Stomach (tissue), 9 donors: ENCODE measurements around the gene KCNK18. TPM values are rescaled to one million over a fixed set of nuclear protein-coding genes. Genes with fewer than 3 reads are reported as not detected.
"Not testable (repeated sequence)": the region's sequence is repeated elsewhere in the genome, so short reads cannot be mapped to it uniquely, and the experiment has no call there.

Experiments
- DNase-seq, 2 donors: peaks; one replicate each; pipeline versions ENCODE4 v3.0.0 to v3.0.0-alpha.2; 2013 to 2019
- H3K27ac ChIP-seq, 5 donors: fragments of 200-600 bp in 4 of 5; sonication (generic) in 4 of 5; one replicate each; pipeline ENCODE4 v1.5.1; 2013 to 2019; ENCODE audit warnings: mild to moderate bottlenecking in 1 of 5, moderate library complexity in 1 of 5
- H3K27me3 ChIP-seq, 3 donors: fragments of 200-600 bp; sonication (generic); one replicate each; pipeline ENCODE4 v1.5.1; 2017 to 2019; ENCODE audit warnings: mixed run types in 1 of 3
- H3K36me3 ChIP-seq, 4 donors: fragments of 200-600 bp; sonication (generic); 1 replicate in 3 of 4; 2 replicates in 1 of 4; pipeline ENCODE4 v1.5.1; 2016 to 2019
- H3K4me1 ChIP-seq, 4 donors: fragments of 200-600 bp; sonication (generic); one replicate each; pipeline ENCODE4 v1.5.1; 2016 to 2019
- H3K4me3 ChIP-seq, 4 donors: fragments of 200-600 bp; sonication (generic) in 3 of 4; one replicate each; pipeline ENCODE4 v1.5.1; 2016 to 2019; ENCODE audit warnings: mild to moderate bottlenecking in 1 of 4
- H3K9me3 ChIP-seq, 4 donors: fragments of 200-600 bp; sonication (generic); one replicate each; pipeline ENCODE4 v1.5.1; 2016 to 2019
- CTCF ChIP-seq, 7 experiments: fragments of 450-650 bp in 4 of 7; fragments of 200-600 bp in 3 of 7; sonication (generic) in 3 of 7; IDR thresholded peaks; one replicate each; pipeline ENCODE4 v1.5.1; 2016 to 2019; ENCODE audit warnings: antibody characterized with exemption in 7 of 7, control low read depth in 2 of 7, mild to moderate bottlenecking in 1 of 7
- EP300 ChIP-seq: sonication (generic); formaldehyde crosslinking; IDR thresholded peaks from one replicate; pipeline ENCODE4 v1.6.1; 2017; ENCODE audit warnings: antibody characterized with exemption
- POLR2A ChIP-seq, 4 donors: fragments of 450-650 bp; IDR thresholded peaks; one replicate each; pipeline ENCODE4 v1.6.1; 2016; ENCODE audit warnings: antibody characterized with exemption in 4 of 4, control low read depth in 2 of 4, mild to moderate bottlenecking in 1 of 4, moderate library complexity in 1 of 4
- POLR2AphosphoS5 ChIP-seq, 3 donors: sonication (generic); formaldehyde crosslinking; IDR thresholded peaks; one replicate each; pipeline ENCODE4 v1.6.1; 2016; ENCODE audit warnings: antibody characterized with exemption in 3 of 3
- WGBS, 5 donors: extraction: QIAGEN DNeasy Blood & Tissue Kit in 3 of 5; methylation state at CpG; one replicate each; pipeline versions ENCODE4 v1.1.5 to v1.1.7; 2013 to 2018; 5-methylcytosine and 5-hydroxymethylcytosine counted together
- intact Hi-C: fragments of 100-400 bp; cut with DNase I; formaldehyde crosslinking; loops from one replicate; pipeline ENCODE4 v1.15.1; 2023; ENCODE audit warnings: low total_unique reads
- polyA plus RNA-seq, 3 donors: library from polyadenylated mRNA; stranded (reverse); fragments of 200-250 nt; gene quantifications; one replicate each; pipeline ENCODE4 v1.2.3, GENCODE V29; 2013
- total RNA-seq, 5 donors: library from RNA; depleted of rRNA; stranded (reverse); fragments of >200 nt; gene quantifications; one replicate each; pipeline versions ENCODE4 v1.1.0 to v1.2.3, GENCODE V29; 2014 to 2016
- donor health status: healthy with polysubstance abuse.
- donor health status: Bipolar disorder and iron deficiency.
- donor health status: healthy.

KCNK18 gene
- total and polyA plus RNA-seq, 8 donors = not detected

GRCh38 chr10:117226813-117227451, 29.6 kb downstream of the KCNK18 start:
- DNase-seq = peak; percentile 42 to 49
- Histone ChIP-seq H3K27me3 (peaks cover 0 to 62% (median 3%) of the 10 kb centered on the region in 3 donors), H3K9me3 (no peaks in the 10 kb centered on the region), H3K27ac (no peak overlapping the region), H3K4me3 (no peak overlapping the region), H3K36me3 (no peaks in the 10 kb centered on the region), H3K4me1 (no peaks in the 10 kb centered on the region)
- no peak for TF ChIP-seq POLR2A (IDR thresholded peaks at IDR 0.05)
- TF ChIP-seq EP300 = no peak
- peak in 5 of 7 experiments; percentile 12 to 51 (median 36) for TF ChIP-seq CTCF (IDR thresholded peaks at IDR 0.05)
- TF ChIP-seq POLR2AphosphoS5 (IDR thresholded peaks at IDR 0.05) = no peak
- 24 to 31% (median 28%) methylated on average over 10 of the region's 10 CpGs for WGBS, 5 donors
- intact Hi-C loops = no loop called here

GRCh38 chr10:117228210-117228609, 30.9 kb downstream of the KCNK18 start:
- DNase-seq = no peak
- Histone ChIP-seq H3K4me1 (no peaks in the 10 kb centered on the region), H3K9me3 (no peaks in the 10 kb centered on the region), H3K36me3 (no peaks in the 10 kb centered on the region), H3K4me3 (no peak overlapping the region), H3K27me3 (peaks cover 0 to 59% (median 7%) of the 10 kb centered on the region in 3 donors), H3K27ac (no peak overlapping the region)
- intact Hi-C loops = no loop called here
- TF ChIP-seq POLR2AphosphoS5 (IDR thresholded peaks at IDR 0.05) = no peak
- TF ChIP-seq EP300 = no peak
- no peak for TF ChIP-seq CTCF (IDR thresholded peaks at IDR 0.05)
- TF ChIP-seq POLR2A (IDR thresholded peaks at IDR 0.05) = no peak

- 87 to 93% (median 92%) methylated on average over 4 of the region's 4 CpGs for WGBS, 5 donors
- H3K27me3 ChIP-seq = peaks cover 0 to 58% (median 8%) of the 10 kb centered on the region in 3 donors
- H3K9me3 ChIP-seq, DNase-seq, intact Hi-C loops, H3K36me3 ChIP-seq, H3K4me3 ChIP-seq, H3K4me1 ChIP-seq, H3K27ac ChIP-seq: not testable (repeated sequence)
These were observed 32.8 kb downstream of the KCNK18 start for GRCh38 chr10:117230107-117230506.

DNA sequence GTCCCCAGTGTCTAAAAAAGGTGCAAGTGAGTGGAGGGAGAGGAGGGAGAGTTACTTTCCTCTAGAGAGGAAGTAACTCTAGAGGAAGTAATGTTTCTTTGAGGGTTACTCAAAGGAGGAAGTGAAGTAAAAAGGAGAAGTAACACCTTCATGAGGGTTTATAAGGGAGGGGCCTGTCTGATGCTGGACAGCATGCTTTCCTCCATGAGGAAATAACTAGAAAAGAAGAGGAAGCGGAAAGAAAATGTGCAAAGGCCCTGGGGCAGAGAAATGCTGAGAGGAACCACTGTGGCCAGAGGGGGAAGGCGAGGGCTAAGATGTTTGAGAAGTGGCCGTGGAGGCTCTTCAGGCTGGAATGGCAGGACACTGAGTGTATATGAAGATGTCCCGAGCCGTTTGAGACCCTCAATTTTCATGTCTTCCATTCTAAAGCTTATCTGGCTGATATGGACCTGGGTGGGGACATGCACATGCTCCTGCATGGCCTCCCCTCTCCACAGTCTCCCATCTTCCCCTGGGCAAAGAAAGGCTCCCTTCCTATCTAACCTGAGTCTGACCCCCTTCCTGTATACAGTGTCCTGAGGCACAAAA, 40.2 kb downstream of the KCNK18 start:
- DNase-seq = no peak
- H3K4me3 ChIP-seq = no peak overlapping the region
- peaks cover 10 to 16% (median 15%) of the 10 kb centered on the region in 4 donors for H3K4me1 ChIP-seq
- WGBS, 5 donors = 77 to 86% (median 82%) methylated on average over 5 of the region's 5 CpGs
- peaks cover 17 to 55% (median 35%) of the 10 kb centered on the region in 3 donors for H3K27me3 ChIP-seq
- no peaks in the 10 kb centered on the region for H3K9me3 ChIP-seq
- intact Hi-C loops = no loop called here
- no peak for TF ChIP-seq CTCF (IDR thresholded peaks at IDR 0.05)
- TF ChIP-seq EP300 = no peak
- TF ChIP-seq POLR2AphosphoS5 (IDR thresholded peaks at IDR 0.05) = no peak
- no peak for TF ChIP-seq POLR2A (IDR thresholded peaks at IDR 0.05)
- no peaks in the 10 kb centered on the region for H3K36me3 ChIP-seq
- no peak overlapping the region for H3K27ac ChIP-seq

- no peak for TF ChIP-seq CTCF (IDR thresholded peaks at IDR 0.05)
- TF ChIP-seq EP300 = no peak
- no peak for TF ChIP-seq POLR2A (IDR thresholded peaks at IDR 0.05)
- TF ChIP-seq POLR2AphosphoS5 (IDR thresholded peaks at IDR 0.05) = no peak
- peaks cover 10 to 16% (median 15%) of the 10 kb centered on the region in 4 donors for H3K4me1 ChIP-seq
- H3K4me3 ChIP-seq = no peak overlapping the region
- H3K27ac ChIP-seq = no peak overlapping the region
- no peak for DNase-seq
- 73 to 89% (median 78%) methylated on average over 8 of the region's 8 CpGs for WGBS, 5 donors
- no peaks in the 10 kb centered on the region for H3K9me3 ChIP-seq
- no peaks in the 10 kb centered on the region for H3K36me3 ChIP-seq
- peaks cover 17 to 69% (median 36%) of the 10 kb centered on the region in 3 donors for H3K27me3 ChIP-seq
- intact Hi-C loops = no loop called here
These were observed 41.8 kb downstream of the KCNK18 start for GRCh38 chr10:117239051-117239450.
